Thoracic aorta (tissue), 2 donors: ENCODE measurements around the gene SAMHD1. TPM values are rescaled to one million over a fixed set of nuclear protein-coding genes. Genes with fewer than 3 reads are reported as not detected.
"Not testable (repeated sequence)": the region's sequence is repeated elsewhere in the genome, so short reads cannot be mapped to it uniquely, and the experiment has no call there.

Experiments
- ATAC-seq: fragments of 150-250 bp; one replicate; pipeline ENCODE4 v1.8.0; 2017; ENCODE audit warnings: low read depth; ENCODE audit not compliant: insufficient number of reproducible peaks, low FRiP score
- DNase-seq: peaks from one replicate; pipeline ENCODE4 v3.0.0-alpha.2; 2020; ENCODE audit warnings: low spot score
- H3K27ac ChIP-seq, 2 donors: fragments of 200-600 bp; sonication (generic); 1 replicate in 1 of 2; 2 replicates in 1 of 2; pipeline ENCODE4 v1.5.1; 2016; ENCODE audit warnings: mild to moderate bottlenecking in 2 of 2, moderate library complexity in 2 of 2
- H3K27me3 ChIP-seq: fragments of 200-600 bp; sonication (generic); replicated peaks from 2 replicates; pipeline ENCODE4 v1.6.0; 2016; ENCODE audit warnings: mild to moderate bottlenecking; ENCODE audit not compliant: insufficient read depth
- H3K36me3 ChIP-seq: fragments of 200-600 bp; sonication (generic); one replicate; pipeline ENCODE4 v1.5.1; 2016
- H3K4me1 ChIP-seq, 2 donors: fragments of 200-600 bp; sonication (generic); 1 replicate in 1 of 2; 2 replicates in 1 of 2; pipeline versions ENCODE4 v1.5.1 to v1.6.0; 2016; ENCODE audit warnings: low read depth in 2 of 2, mild to moderate bottlenecking in 1 of 2; ENCODE audit not compliant: control insufficient read depth in 1 of 2
- H3K4me3 ChIP-seq: fragments of 200-600 bp; sonication (generic); 2 replicates; pipeline ENCODE4 v1.5.1; 2016; ENCODE audit warnings: mild to moderate bottlenecking
- H3K9me3 ChIP-seq: fragments of 200-600 bp; sonication (generic); 2 replicates; pipeline ENCODE4 v1.5.1; 2016
- total RNA-seq, 2 donors: library from RNA; depleted of rRNA; stranded (reverse); fragments of >200 nt; gene quantifications; one replicate each; pipeline versions ENCODE4 v1.1.0 to v1.2.3, GENCODE V29; 2016
- TF ChIP-seq, protein P1 (sequence below): fragments of 200-600 bp; sonication (generic); IDR thresholded peaks from one replicate; pipeline ENCODE4 v1.5.1; 2019; ENCODE audit warnings: antibody characterized with exemption

The SAMHD1 gene
- total RNA-seq, 2 donors from 2014 or later = 229 to 365 TPM

DNA sequence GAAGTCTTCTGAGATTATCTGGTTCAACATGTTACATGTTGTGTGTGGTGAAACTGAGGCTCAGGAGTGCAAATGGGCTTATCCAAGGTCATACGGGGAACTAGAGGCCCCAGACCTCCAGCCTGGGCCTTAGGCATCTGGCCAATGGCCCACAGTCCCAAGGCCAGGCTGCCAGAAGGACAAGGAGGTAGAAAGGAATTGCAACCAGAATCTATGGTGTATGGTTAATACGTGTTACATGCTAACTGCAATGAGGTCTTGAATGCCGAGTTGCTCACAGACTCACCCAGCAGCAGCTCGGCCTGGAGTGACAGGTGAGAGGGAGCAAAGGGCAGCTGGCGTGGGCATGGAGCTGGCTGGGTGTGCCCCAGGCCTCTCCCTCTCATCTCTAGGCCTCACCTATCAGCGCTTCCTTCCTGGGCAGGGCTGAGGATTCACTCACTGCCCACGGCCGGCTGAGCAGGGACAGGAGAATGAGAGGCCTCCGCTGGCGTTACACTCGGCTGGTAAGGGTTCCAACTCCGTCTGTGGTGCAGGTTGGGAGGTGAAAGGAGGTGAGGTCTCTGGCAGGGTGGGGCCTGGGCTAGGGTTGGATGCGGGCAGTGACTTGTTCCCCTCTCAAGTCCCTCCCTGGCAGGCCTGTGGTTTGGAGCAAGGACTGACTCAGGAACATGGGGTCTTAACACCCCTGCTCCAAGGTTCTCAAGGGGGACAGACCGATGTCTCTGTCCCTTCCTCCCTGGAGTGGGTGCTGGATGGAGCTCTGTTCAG is 75.6 kb downstream of the SAMHD1 start, which contains the start of gene TLDC2:
TSS of gene TLDC2 (plus strand) at position 437 of the 771 bp plus-strand sequence. CDS start at position 474, 37 bp downstream.
- Histone ChIP-seq H3K9me3 (no peaks in the 10 kb centered on the region), H3K27ac (peak within 1 kb of the TSS; percentile 53), H3K4me1 (no peaks in the 10 kb centered on the region), H3K36me3 (no peaks in the 10 kb centered on the region), H3K27me3 (no peaks in the 10 kb centered on the region), H3K4me3 (no peak within 1 kb of the TSS)
- DNase-seq = no peak
- TF ChIP-seq, protein P1, sequence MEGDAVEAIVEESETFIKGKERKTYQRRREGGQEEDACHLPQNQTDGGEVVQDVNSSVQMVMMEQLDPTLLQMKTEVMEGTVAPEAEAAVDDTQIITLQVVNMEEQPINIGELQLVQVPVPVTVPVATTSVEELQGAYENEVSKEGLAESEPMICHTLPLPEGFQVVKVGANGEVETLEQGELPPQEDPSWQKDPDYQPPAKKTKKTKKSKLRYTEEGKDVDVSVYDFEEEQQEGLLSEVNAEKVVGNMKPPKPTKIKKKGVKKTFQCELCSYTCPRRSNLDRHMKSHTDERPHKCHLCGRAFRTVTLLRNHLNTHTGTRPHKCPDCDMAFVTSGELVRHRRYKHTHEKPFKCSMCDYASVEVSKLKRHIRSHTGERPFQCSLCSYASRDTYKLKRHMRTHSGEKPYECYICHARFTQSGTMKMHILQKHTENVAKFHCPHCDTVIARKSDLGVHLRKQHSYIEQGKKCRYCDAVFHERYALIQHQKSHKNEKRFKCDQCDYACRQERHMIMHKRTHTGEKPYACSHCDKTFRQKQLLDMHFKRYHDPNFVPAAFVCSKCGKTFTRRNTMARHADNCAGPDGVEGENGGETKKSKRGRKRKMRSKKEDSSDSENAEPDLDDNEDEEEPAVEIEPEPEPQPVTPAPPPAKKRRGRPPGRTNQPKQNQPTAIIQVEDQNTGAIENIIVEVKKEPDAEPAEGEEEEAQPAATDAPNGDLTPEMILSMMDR = no peak
- no peak for ATAC-seq

DNA sequence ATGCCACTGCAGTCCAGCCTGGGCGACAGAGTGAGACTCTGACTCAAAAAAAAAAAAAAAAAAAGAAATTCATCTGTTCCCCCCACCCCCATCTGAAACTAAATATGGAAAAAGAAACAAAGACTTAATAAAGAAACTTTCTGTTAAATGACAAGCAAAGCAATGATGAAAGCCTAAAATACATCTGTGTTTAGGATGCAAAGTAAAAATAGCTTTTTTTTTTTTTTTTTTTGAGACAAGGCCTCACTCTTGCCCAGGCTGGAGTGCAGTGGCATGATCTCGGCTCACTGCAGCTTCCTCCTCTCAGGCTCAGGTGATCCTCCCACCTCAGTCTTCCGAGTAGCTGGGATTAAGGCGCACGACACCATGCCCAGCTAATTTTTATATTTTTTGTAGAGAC is 76.4 kb downstream of the SAMHD1 start:
- H3K4me1 ChIP-seq, DNase-seq, H3K36me3 ChIP-seq, H3K4me3 ChIP-seq, H3K27me3 ChIP-seq, H3K9me3 ChIP-seq, ATAC-seq: not testable (repeated sequence)
- H3K27ac ChIP-seq = peak overlapping the region; percentile 53

DNA sequence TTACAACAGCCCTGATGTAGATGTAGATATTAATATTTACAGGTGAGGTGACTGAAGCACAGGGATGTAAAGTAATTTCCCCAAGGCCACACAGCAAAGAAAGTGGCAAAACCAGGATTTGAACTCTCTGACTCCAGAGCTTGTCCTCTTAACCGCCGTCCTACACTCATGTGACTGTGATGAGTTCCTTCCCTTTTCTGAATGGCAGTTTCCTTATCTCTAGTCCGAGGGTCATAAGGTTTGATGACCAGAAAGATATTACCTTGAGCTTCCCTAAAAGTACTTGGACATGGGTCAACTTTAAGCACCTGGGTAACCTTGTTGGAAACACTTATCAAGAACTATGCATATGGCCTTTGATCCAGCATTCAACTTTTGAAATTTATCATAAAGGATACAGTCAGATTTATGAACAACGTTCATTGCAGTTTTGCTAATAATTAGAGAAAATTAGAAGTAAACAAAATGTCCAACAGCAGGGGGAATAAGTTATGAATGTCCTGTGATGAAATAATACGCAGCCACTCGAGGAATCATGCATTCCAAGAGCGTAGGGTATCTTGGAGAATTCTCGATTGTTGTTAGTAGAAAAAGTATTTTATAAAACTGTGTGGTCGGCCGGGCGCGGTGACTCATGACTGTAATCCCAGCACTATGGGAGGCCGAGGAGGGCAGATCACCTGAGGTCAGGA is 77.9 kb downstream of the SAMHD1 start:
- DNase-seq (no peak), ATAC-seq (no peak)
- H3K9me3 ChIP-seq = no peaks in the 10 kb centered on the region
- H3K27ac ChIP-seq = no peak overlapping the region
- no peaks in the 10 kb centered on the region for H3K4me1 ChIP-seq
- TF ChIP-seq, protein P1 = no peak
- H3K36me3 ChIP-seq = no peaks in the 10 kb centered on the region
- H3K4me3 ChIP-seq = no peak overlapping the region
- H3K27me3 ChIP-seq = no peaks in the 10 kb centered on the region

DNA sequence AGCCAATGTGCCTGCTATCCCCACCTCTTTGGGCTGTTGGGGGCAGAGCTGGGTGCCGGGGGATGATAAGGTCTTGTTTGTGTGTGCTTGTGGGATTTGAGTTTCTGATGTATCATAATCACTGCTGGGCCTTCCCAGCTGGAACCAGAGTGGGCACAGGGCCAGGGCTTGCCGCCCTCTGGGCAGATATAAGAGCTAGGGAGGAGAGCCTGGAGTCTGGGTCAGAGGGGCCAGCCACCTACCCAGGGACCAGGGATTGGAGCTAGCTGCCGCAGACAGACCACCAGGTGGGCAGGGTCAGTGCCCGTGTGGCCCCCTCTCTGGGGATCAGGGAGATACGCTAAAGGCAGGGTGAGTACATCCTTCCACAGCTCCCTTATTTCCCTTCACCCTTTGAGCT is 78.7 kb downstream of the SAMHD1 start:
- Histone ChIP-seq H3K27ac (no peak overlapping the region), H3K36me3 (no peaks in the 10 kb centered on the region), H3K4me3 (no peak overlapping the region), H3K9me3 (no peaks in the 10 kb centered on the region), H3K4me1 (no peaks in the 10 kb centered on the region), H3K27me3 (no peaks in the 10 kb centered on the region)
- no peak for ATAC-seq
- DNase-seq = no peak
- TF ChIP-seq, protein P1 = no peak

DNA sequence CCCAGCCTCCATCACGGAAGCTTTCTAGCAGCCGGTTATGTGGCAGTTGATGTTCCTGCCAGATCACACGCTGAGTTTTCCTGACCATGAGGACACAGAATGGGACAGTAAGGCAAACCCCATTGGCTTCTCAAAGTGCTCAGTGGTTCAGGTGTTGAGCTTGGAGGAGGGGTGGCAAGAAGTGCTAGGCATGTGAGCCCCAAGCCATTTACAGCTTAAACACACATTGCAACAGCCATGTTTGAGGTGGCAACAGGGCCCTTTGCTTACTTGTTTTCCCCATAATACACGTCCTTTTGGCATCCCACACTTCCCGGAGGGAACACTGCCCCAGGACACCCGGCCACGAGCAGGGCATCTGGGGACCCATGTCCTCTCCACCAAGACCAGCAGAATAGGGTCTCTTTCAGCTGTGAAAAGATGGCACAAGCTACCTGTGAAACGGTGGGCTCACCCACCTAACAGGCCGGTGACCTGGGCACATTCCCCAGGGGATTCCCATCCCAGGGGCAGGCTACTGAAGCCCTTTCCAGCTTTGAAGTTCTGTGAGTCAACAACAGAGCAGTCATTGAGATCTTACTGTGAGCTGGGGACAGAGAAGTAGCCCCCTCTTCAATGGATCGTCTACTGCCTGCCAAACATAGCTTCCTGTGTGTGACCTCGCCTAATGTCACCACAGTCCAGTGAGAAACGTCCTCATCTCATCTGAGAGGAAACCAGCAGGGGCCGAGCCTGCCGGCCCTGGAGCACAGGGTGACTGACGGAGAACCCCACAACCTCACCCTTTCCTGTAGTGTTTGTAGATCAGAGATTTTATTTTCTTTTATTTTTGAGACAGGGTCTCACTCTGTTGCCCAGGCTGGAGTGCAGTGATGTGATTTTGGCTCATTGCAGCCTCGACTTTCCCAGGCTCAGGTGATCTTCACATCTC is 79.6 kb downstream of the SAMHD1 start:
- ATAC-seq (no peak), DNase-seq (no peak)
- no peaks in the 10 kb centered on the region for H3K9me3 ChIP-seq
- H3K36me3 ChIP-seq = no peaks in the 10 kb centered on the region
- no peak overlapping the region for H3K4me3 ChIP-seq
- H3K27ac ChIP-seq = no peak overlapping the region
- no peaks in the 10 kb centered on the region for H3K4me1 ChIP-seq
- TF ChIP-seq, protein P1 = no peak
- no peaks in the 10 kb centered on the region for H3K27me3 ChIP-seq
